Measurements from ENCODE around the gene GPR150. TPM values are rescaled to one million over a fixed set of nuclear protein-coding genes. Genes with fewer than 3 reads are reported as not detected.

GPR150 gene
- total and polyA plus RNA-seq, 12 donors, result 0.01 to 0.15 (median 0.11) TPM; not detected in 8

DNA sequence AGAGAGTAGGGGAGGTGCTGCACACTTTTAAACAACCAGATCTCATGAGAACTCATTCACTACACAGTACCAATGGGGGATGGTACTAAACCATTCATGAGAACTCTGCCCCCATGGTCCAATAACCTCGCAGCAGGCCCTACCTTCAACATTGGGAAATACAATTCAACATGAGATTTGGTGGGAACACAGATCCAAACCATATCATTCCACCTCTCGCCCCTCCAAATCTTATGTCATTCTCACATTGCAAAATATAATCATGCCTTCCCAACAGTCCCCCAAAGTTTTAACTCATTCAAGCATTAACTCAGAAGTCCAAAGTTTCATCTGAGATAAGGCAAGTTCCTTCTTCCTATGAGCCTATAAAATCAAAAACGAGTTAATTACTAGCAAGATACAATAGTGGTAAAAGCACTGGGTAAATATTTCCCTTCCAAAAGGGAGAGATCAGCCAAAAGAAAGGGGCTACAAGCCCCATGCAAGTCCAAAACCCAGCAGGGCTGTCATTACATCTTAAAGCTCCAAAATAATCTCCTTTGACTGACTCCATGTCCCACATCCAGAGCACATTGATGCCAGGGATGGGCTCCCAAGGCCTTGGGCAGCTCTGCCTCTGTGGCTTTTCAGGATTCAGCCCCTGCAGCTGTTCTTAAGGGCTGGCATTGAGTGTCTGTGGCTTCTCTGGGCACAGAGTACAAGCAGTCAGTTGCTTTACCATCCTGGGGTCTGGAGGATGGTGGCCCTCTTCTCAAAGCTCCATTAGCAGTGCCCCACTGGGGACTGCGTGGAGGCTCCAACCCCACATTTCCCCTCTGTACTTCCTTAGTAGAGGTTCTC is 8.3 kb downstream of the GPR150 start:
- ATAC-seq, result no peak
- no peaks in the 10 kb centered on the region for H3K36me3 ChIP-seq
- TF ChIP-seq, protein P1, sequence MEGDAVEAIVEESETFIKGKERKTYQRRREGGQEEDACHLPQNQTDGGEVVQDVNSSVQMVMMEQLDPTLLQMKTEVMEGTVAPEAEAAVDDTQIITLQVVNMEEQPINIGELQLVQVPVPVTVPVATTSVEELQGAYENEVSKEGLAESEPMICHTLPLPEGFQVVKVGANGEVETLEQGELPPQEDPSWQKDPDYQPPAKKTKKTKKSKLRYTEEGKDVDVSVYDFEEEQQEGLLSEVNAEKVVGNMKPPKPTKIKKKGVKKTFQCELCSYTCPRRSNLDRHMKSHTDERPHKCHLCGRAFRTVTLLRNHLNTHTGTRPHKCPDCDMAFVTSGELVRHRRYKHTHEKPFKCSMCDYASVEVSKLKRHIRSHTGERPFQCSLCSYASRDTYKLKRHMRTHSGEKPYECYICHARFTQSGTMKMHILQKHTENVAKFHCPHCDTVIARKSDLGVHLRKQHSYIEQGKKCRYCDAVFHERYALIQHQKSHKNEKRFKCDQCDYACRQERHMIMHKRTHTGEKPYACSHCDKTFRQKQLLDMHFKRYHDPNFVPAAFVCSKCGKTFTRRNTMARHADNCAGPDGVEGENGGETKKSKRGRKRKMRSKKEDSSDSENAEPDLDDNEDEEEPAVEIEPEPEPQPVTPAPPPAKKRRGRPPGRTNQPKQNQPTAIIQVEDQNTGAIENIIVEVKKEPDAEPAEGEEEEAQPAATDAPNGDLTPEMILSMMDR (IDR thresholded peaks at IDR 0.05), result no peak
- intact Hi-C loops (cut with DNase I), result no loop called here
- no peak for DNase-seq
- H3K27me3 ChIP-seq, result no peaks in the 10 kb centered on the region
- H3K9me3 ChIP-seq, result no peaks in the 10 kb centered on the region
- H3K4me3 ChIP-seq, result no peak overlapping the region
- WGBS, 2 donors, result 86 to 91% methylated on average over 4 of the region's 4 CpGs
- H3K27ac ChIP-seq, result peak overlapping the region in 1 of 10 donors; percentile 72
- peaks cover 0 to 31% (median 0%) of the 10 kb centered on the region in 9 donors for H3K4me1 ChIP-seq

DNA sequence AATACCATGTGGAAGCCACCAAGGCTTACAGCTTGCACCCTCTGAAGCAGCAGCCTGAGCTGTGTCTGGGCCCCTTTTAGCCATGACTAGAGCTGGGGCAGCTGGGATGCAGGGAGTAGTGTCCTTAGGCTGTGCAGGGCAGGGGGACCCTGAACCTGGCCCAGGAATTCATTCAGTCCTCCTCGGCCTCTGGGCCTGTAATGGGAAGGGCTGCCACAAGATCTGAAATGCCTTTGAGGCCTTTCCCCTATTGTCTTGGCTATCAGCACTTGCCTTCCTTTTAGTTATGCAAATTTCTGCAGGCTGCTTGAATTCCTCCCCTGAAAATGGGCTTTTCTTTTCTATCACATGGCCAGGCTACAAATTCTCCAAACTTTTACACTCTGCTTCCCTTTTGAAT is 9.0 kb downstream of the GPR150 start:
- TF ChIP-seq, protein P1 (IDR thresholded peaks at IDR 0.05), result no peak
- H3K9me3 ChIP-seq, result no peaks in the 10 kb centered on the region
- 82 to 90% methylated on average over 1 of the region's 1 CpG for WGBS, 2 donors
- no peak for DNase-seq
- H3K4me3 ChIP-seq, result no peak overlapping the region
- H3K27ac ChIP-seq, result peak overlapping the region in 1 of 10 donors; percentile 72
- H3K36me3 ChIP-seq, result no peaks in the 10 kb centered on the region
- no peaks in the 10 kb centered on the region for H3K27me3 ChIP-seq
- no peak for ATAC-seq
- intact Hi-C loops (cut with DNase I), result no loop called here
- H3K4me1 ChIP-seq, result peaks cover 0 to 31% (median 0%) of the 10 kb centered on the region in 9 donors

DNA sequence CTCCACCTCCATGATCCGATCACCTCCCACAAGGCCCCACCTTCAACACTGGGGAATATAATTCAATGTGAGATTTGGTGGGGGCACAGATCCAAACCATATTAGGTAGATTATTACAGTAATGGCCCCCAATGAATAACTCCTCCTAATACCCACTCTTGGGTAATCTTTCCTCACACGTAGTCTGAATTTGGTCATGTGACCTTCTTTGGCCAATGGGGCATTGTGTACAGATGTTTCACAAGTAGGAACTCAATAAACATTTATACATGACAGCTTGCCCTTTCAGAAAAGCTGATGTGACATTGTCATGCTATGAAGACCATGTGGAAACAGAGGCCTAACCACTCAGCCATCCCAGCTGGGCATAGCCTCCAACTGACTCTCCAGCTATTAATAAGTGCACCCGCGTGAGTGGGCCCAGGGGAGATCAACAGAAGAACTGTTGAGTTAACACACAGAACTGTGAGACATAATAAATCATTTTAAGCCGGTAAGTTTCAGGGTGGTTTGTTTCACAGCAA is 10.6 kb downstream of the GPR150 start:
- no peaks in the 10 kb centered on the region for H3K36me3 ChIP-seq
- 93 to 96% methylated on average over 5 of the region's 5 CpGs for WGBS, 2 donors
- no peak for DNase-seq
- TF ChIP-seq, protein P1 (IDR thresholded peaks at IDR 0.05), result no peak
- H3K27me3 ChIP-seq, result no peaks in the 10 kb centered on the region
- no peaks in the 10 kb centered on the region for H3K9me3 ChIP-seq
- ATAC-seq, result no peak
- H3K4me3 ChIP-seq, result no peak overlapping the region
- peaks cover 0 to 31% (median 0%) of the 10 kb centered on the region in 9 donors for H3K4me1 ChIP-seq
- intact Hi-C loops (cut with DNase I), result no loop called here
- H3K27ac ChIP-seq, result peak overlapping the region in 1 of 10 donors; percentile 63

DNA sequence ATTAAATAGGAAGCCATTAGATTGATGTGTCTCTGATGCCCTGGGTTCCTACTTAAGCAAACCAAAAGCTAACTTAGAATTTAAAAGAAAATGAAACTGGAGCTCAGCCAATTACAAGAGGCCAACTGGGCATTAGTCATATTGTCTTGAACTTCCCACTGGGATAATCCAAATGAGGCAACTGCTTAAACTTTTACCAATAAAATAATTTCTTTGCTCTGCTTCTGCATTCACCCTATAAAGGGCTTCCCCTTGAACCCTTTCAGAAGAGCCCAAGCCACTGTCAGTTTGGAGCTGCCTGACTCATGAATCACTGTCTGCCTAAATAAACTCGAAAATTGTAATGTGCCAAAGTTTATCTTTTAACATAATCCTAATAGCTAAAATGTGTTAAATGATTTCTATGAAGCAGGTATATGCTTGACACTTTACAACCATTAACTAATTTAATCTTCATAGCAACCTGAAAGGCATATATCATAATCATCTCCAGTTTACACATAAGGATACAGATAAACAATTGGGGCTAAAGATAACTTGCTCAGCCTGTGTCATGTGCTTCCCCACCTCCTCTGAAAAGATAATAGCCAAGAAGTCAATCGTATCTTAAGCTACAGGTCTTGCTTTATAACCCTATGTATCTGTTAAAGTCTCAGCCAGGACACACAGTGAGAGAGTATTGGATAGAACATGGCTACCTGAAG is 11.5 kb downstream of the GPR150 start:
- Histone ChIP-seq H3K36me3 (no peaks in the 10 kb centered on the region), H3K27me3 (no peaks in the 10 kb centered on the region), H3K4me3 (no peak overlapping the region), H3K4me1 (peaks cover 0 to 31% (median 0%) of the 10 kb centered on the region in 9 donors), H3K27ac (peak overlapping the region in 1 of 10 donors; percentile 63), H3K9me3 (no peaks in the 10 kb centered on the region)
- DNase-seq (no peak), ATAC-seq (peak in 1 of 8 donors; percentile 38)
- TF ChIP-seq, protein P1 (IDR thresholded peaks at IDR 0.05), result no peak
- intact Hi-C loops (cut with DNase I), result no loop called here
- 57 to 66% methylated on average over 2 of the region's 2 CpGs for WGBS, 2 donors
